ENCODE data around the gene CNTN1. TPM values are rescaled to one million over a fixed set of nuclear protein-coding genes. Genes with fewer than 3 reads are reported as not detected.

The CNTN1 gene
- total RNA-seq, 2 donors from 2014 or later = not detected

DNA sequence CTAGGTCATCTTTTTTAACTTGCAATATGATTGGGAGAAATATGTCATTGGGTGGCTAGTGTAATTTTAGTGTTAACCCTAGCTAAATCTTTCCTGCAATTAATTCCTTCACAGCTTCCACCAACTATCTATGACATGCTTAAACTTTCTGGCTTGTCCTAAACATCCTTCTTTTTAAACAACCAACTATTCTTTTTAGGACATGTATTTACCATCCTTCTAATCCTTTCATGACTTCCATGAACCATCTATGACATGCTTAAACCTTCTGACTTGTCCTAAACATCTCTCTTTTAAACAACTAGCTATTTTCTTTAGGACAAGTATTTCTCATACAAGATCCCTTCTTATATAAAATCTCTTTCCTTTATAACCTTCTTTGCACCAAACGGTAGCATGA is 316.2 kb downstream of the CNTN1 start:
- H3K27ac Mint-ChIP-seq = no peak overlapping the region
- H3K36me3 Mint-ChIP-seq = peaks cover 27 to 47% of the 10 kb centered on the region in 2 donors
- H3K9me3 Mint-ChIP-seq = peaks cover 60 to 63% of the 10 kb centered on the region in 2 donors
- ATAC-seq (no peak), DNase-seq (ENCODE audit: low spot score in 2 of 2) (no peak)

DNA sequence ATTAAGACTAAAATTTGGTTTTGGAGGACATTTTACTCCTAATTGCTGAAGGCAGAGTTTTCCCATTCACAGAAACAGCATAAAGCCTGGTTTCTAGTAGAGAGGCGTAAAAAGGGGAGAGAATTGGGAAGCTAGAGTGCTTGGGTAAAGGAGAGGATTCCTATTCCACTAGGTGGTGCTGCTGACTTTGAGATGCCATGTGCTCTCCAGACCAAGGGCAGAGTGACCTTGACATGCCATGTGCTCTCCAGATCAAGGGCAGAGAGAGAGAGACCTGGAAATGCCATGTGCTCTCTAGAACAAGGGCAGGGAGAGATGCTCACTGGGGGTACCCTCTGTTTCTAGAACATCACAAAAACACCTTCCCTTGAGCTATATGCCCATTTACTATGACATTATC is 319.7 kb downstream of the CNTN1 start:
- H3K27ac Mint-ChIP-seq = no peak overlapping the region
- no peak for ATAC-seq

DNA sequence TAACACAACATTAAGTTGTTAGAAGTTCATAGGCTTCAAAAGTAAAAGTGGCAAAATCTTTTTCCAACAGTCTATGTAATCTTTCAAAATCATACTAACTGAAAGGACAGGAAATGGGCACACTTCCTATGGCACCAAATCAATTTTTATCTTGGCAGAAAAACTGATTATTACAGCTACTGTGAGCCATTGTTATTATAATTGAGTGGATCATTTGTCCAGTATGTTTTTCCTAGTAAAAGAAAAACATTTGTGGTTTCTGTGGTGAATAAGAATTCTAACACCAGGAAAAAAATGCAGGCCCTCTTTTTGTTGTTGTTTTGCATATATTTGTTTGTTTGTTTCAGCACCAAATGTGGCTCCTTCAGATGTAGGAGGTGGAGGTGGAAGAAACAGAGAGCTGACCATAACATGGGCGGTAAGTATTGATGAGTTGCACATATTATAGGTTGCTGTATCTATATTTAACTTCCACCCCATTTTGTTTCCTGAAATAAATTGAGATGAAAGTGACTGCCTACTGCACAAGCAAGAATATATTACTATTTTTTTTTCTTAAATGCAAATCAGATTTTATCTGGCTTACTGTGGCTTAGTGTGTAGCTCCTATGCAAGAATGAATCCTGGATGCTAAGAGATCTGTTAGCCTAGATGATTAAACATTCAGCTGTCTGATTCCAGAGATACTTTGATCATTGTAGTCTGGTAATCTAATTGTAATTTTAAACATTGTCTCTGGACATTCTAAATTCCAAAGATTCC is 321.8 kb downstream of the CNTN1 start:
- Mint-ChIP-seq H3K36me3 (peaks cover 0 to 16% of the 10 kb centered on the region in 2 donors), H3K9me3 (peaks cover 16 to 17% of the 10 kb centered on the region in 2 donors), H3K27ac (no peak overlapping the region)
- DNase-seq (ENCODE audit: low spot score in 2 of 2) = no peak
- ATAC-seq = no peak

More for the DNA sequence above, 319.7 kb downstream of the CNTN1 start:
- Mint-ChIP-seq H3K9me3 (peaks cover 27 to 31% of the 10 kb centered on the region in 2 donors), H3K36me3 (peaks cover 4 to 20% of the 10 kb centered on the region in 2 donors)
- no peak for DNase-seq (ENCODE audit: low spot score in 2 of 2)

DNA sequence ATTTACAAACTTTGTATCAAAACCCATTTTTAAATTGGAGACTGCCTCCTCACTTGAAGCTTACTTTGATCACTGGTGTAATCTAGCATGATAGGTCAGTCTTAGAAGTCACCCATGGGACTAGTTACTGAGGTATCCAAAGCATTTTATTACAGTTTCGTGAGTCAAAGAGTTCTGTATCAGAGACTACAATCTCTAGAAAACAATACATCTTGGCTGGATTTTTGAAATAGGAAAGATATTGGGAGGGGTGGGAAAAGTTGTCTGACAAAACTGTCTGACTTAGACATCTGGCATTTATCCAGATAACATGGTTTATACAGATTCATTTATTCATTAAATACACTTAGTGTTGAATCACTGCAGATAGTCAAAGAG is 322.4 kb downstream of the CNTN1 start:
- DNase-seq (ENCODE audit: low spot score in 2 of 2) (no peak), ATAC-seq (no peak)
- H3K27ac Mint-ChIP-seq = no peak overlapping the region
- H3K36me3 Mint-ChIP-seq = peaks cover 0 to 15% of the 10 kb centered on the region in 2 donors
- peaks cover 16 to 17% of the 10 kb centered on the region in 2 donors for H3K9me3 Mint-ChIP-seq

DNA sequence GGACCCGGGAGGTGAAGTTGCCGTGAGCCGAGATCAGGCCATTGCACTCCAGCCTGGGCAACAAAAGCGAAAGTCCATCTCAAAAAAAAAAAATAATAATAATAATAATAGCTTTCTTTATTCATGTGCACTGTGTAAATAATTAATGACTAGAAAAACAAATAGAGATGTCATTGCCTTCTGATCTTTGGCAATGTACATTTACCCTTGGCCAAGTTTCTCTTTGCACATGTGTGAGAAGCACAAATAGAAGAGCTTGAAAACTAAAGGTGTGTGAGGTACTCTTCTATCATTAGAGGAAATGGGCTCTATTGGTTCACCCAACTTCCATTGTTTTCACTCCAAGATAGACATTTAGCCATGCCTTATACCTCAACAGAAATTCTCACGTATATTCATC is 325.8 kb downstream of the CNTN1 start:
- ATAC-seq (no peak), DNase-seq (ENCODE audit: low spot score in 2 of 2) (no peak)
- Mint-ChIP-seq H3K27ac (no peak overlapping the region), H3K9me3 (no peaks in the 10 kb centered on the region), H3K36me3 (no peaks in the 10 kb centered on the region)

DNA sequence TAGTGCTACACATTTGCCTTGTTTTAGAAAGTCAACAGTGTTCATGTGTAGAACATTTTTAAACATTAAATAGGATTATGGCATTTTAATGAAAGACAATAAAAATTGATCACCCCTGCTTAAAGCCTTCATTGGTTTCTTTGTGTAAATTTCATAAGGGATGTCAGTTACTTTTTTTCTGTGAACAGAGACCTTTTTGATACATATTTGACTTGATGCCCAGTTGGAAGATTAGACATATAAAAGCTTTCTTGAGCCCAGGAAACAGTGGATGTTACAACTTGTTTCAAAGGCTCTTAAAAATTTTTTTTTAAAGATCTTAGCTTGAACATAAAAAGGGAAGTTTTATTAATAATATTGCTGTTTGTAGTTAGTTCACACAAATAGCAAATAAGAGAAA is 327.2 kb downstream of the CNTN1 start:
- no peak for DNase-seq (ENCODE audit: low spot score in 2 of 2)
- Mint-ChIP-seq H3K36me3 (no peaks in the 10 kb centered on the region), H3K9me3 (no peaks in the 10 kb centered on the region), H3K27ac (no peak overlapping the region)
- ATAC-seq = no peak

DNA sequence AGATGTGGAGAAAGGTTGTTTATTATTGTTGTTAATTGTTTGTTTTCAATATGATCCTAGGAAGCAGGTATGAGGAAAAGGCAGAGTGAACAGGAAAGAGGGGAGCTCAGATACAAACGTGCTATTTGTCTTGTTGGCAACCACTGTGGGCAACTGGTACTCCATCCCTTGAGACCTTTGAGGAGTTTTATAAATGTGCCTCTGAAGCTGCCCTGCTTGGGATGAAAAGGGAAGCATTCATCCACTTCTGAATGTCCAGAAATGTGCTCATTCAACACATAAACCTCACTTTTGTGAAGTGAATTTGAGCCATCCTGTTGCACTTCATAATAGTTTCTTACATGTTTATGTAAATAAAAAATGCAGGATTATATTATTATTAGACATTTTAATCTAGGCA is 331.6 kb downstream of the CNTN1 start:
- Mint-ChIP-seq H3K27ac (no peak overlapping the region), H3K36me3 (no peaks in the 10 kb centered on the region), H3K9me3 (no peaks in the 10 kb centered on the region)
- ATAC-seq = no peak
- DNase-seq (ENCODE audit: low spot score in 2 of 2) = no peak

DNA sequence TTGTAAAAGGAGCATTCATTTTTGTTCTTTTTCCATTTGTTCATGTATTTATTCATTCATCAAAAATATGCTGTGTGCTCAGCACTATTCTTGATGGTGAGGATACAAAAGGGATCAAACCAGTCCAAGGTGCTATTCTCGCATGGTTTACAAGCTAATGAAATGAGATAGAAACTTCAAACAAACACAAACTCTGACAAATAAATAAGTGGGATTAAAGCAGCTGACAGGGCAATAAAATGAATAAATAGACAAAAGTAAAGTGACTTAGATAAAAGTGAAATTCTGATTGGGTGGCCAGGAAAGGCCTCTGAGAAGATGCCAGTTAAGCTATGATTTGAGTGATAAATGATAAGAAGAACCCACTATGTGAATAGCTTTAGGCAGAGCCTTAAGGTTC is 333.9 kb downstream of the CNTN1 start:
- H3K9me3 Mint-ChIP-seq = no peaks in the 10 kb centered on the region
- H3K36me3 Mint-ChIP-seq = no peaks in the 10 kb centered on the region
- DNase-seq (ENCODE audit: low spot score in 2 of 2) (no peak), ATAC-seq (no peak)
- H3K27ac Mint-ChIP-seq = no peak overlapping the region

DNA sequence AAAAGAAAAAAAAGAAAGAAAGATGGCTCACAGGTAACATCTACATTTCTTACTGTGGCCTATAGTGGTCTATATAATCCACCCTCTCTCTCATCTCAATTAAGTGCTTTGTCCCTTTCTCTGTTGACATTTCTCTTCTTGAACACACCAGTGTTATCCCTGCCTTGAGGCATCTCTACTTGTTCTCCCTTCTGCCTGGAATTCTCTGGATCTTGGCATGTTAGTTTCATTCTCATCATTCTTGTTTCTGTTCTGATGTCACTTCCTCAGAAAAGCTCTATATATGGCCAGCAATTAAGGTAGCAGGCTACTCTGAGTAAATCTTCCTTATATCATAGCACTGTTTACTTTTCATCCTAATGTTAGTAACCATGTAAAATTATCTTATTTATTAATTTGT is 340.1 kb downstream of the CNTN1 start:
- Mint-ChIP-seq H3K9me3 (peaks cover 0 to 5% of the 10 kb centered on the region in 2 donors), H3K27ac (no peak overlapping the region), H3K36me3 (no peaks in the 10 kb centered on the region)
- ATAC-seq (no peak), DNase-seq (ENCODE audit: low spot score in 2 of 2) (no peak)

DNA sequence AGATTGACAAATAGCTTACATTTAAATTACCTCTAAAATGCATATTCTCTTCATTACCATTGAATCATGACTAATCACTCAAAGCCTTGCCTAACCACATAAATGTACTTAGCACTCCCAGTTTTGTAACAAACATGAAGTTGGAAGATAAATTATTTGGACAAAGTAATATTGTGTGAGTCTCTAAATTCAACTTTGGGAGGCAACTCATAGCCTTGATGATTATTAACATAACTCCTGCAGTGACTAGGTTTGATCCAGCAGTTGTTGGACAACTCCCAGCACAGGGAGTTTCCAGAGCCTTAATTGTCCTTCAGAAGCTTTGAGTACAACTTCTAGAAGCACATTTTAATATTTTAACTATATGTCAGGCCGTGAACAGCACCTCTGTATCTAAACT is 342.4 kb downstream of the CNTN1 start:
- no peak for DNase-seq (ENCODE audit: low spot score in 2 of 2)
- ATAC-seq = no peak
- Mint-ChIP-seq H3K27ac (no peak overlapping the region), H3K36me3 (no peaks in the 10 kb centered on the region), H3K9me3 (peaks cover 0 to 10% of the 10 kb centered on the region in 2 donors)

DNA sequence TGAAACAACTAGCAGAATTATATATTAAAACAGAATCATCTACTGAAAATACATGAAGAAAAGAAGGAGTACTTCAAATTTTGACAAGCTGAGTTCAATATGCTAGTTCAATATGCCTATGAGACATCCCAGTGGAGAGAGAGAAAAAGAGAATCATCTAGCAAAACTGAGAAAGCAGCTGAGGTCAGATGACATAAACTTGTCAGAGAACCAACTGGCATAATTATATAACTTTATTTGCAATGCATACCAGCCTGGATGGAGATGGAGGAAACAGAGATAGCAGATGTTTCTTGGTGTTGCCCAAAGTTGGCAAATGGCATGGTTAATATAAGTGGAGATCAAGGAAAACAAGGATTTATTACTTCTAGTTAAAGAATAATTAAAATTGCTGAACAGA is 347.2 kb downstream of the CNTN1 start:
- Mint-ChIP-seq H3K27ac (no peak overlapping the region), H3K36me3 (no peaks in the 10 kb centered on the region), H3K9me3 (peaks cover 4 to 5% of the 10 kb centered on the region in 2 donors)
- ATAC-seq (no peak), DNase-seq (ENCODE audit: low spot score in 2 of 2) (no peak)

DNA sequence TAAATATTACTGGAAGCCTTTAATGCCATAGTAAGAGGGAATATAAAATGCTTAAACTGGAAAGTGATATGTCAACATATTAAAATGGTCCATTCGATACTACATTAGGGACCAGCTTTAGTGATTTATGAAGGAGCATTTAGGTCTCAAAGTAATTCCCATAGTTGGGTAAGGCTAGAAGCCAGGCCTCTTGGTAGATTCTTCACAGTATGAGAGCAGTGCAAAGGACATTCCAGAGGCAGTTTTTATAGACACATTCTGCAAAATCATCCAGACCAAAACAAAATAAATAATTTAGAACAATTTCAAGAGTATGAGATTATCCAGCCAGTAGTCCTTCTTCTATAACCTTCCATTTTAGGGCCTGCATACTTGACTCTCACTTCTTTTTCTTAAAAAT is 353.3 kb downstream of the CNTN1 start:
- Mint-ChIP-seq H3K9me3 (no peaks in the 10 kb centered on the region), H3K36me3 (no peaks in the 10 kb centered on the region), H3K27ac (no peak overlapping the region)
- ATAC-seq = no peak
- DNase-seq (ENCODE audit: low spot score in 2 of 2) = no peak

DNA sequence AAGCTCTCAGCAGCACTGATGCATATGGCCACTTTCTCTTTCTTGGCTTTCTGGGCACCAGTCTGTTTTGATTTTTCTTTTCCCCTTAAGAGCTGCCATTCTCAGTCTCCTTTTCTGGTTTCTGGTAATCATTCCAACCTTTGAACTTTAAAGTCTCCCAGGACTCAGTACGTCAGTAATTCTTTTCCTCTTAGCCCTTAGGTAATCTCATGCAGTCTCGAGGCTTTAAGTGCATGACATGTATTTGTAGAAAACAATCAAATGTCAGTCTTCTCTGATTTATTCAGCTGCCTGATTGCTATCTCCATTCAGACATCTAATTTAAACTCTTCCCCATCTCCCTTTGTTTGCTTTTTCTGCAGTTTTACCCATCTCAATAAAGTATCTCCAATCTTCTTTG is 356.8 kb downstream of the CNTN1 start:
- DNase-seq (ENCODE audit: low spot score in 2 of 2) (no peak), ATAC-seq (no peak)
- H3K27ac Mint-ChIP-seq = no peak overlapping the region
- no peaks in the 10 kb centered on the region for H3K9me3 Mint-ChIP-seq
- H3K36me3 Mint-ChIP-seq = no peaks in the 10 kb centered on the region

DNA sequence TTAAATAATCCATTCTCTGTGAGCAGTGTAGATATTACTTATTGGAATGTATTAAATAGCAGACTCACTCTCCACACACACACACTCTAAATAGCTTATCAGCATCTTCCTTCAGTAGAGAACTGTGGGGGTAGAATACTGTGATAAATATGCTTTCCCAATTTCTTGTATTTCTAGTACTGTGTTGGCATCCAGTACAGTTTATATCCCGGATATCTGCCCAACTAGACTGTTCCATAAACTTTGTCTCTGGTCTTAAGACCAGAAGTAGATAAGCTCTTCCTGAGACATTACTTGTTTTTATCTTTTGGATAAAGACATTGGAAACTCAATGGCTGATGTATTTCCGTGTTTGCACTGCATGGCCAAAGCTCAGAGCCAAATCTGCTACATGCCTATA is 359.7 kb downstream of the CNTN1 start:
- Mint-ChIP-seq H3K27ac (no peak overlapping the region), H3K9me3 (no peaks in the 10 kb centered on the region), H3K36me3 (no peaks in the 10 kb centered on the region)
- no peak for DNase-seq (ENCODE audit: low spot score in 2 of 2)
- no peak for ATAC-seq

DNA sequence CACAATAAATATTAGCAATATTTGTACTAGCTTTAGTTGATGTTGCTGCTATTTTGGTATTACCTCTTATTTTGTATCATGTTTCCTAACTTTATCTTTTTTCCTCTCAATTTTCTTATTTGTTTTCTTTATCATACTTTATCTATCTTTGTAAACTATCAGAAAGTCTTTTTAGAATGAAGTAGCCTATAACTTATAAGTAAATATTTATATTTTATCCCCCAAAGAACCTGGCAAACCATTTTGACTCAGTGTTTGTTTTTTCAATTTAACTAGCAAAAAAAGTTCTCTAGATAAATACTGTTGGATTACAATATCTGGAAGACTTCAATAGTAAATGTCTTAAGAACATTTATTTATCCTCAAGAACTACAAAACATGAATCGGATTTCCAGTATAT is 360.2 kb downstream of the CNTN1 start:
- H3K27ac Mint-ChIP-seq = no peak overlapping the region
- H3K36me3 Mint-ChIP-seq = no peaks in the 10 kb centered on the region
- ATAC-seq (no peak), DNase-seq (ENCODE audit: low spot score in 2 of 2) (no peak)
- H3K9me3 Mint-ChIP-seq = no peaks in the 10 kb centered on the region

DNA sequence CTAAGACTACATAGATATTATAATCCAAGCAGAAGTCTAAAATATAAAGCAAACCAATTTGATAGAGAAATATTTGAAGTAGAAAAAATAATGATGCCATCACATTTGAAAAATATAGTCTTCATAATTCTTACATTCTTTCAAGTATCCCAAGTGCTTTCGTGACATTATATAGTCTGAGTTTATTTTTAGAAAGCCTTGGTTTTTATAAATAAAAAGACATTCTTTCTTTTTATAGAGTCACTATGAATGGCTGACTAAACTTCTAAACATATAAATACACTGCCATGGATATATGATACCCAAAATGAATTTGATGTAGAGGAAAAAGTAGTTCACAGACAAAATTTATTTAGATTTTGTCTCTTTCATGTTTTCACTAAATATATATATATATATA is 360.8 kb downstream of the CNTN1 start:
- Mint-ChIP-seq H3K27ac (no peak overlapping the region), H3K9me3 (no peaks in the 10 kb centered on the region), H3K36me3 (no peaks in the 10 kb centered on the region)
- DNase-seq (ENCODE audit: low spot score in 2 of 2) = no peak
- no peak for ATAC-seq

DNA sequence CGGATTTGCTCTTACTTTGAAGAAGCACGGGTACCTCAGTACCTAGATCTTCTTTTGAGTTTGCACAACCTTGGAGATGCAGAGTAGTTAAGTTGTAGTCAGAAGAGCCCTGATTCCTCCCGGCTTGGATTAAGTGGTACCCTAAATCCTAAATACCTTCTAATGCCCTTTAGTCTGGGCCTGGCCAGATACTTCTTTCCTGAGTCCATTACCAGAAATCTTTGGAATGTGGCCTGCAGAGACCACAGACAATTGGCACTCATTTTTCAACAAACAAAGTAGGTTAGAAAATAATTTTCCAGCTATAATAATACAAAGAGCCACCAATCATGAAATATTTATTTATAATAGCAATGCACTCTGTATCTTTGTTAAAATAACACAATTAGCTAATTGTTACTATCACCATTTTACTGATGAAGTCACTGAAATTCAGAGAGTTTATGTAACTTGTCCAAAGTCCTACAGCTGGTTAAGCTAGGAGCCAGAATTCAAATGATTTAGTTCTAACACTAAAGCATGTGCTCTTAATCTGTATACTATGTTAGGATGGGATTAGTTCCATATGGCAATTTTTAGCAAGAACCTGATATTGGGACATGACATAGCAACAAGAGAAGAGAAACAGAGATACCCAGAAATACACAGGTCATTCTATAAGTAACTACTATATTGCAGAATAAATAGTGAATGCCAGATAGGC is 363.8 kb downstream of the CNTN1 start:
- no peak for DNase-seq (ENCODE audit: low spot score in 2 of 2)
- ATAC-seq = peak in 1 of 2 donors; percentile 38
- H3K36me3 Mint-ChIP-seq = no peaks in the 10 kb centered on the region

DNA sequence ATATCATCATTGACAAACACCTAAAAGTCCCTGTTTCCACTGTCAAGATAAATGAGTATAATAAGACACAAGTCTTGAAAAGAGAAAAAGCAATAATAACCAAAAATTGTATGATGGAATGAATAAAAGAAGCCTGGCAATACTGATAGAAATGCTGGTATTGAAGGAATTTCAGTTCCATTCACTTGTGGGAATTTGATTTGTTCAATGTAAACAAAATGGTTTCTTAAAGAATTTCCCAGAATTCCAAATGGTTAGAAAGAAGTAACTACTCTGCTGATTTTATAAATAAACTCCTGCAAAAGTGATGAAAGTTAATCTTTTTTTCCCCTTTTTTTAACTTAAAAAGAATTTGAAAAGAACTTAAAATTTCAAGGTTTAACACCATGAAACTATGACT is 366.0 kb downstream of the CNTN1 start:
- Mint-ChIP-seq H3K36me3 (no peaks in the 10 kb centered on the region), H3K9me3 (no peaks in the 10 kb centered on the region), H3K27ac (no peak overlapping the region)
- ATAC-seq = no peak
- no peak for DNase-seq (ENCODE audit: low spot score in 2 of 2)

More for the DNA sequence above, 363.8 kb downstream of the CNTN1 start:
- no peak overlapping the region for H3K27ac Mint-ChIP-seq
- H3K9me3 Mint-ChIP-seq = no peaks in the 10 kb centered on the region

All from activated naive CD4-positive, alpha-beta T cell treated with anti-CD3 and anti-CD28 coated beads, Interleukin-2, amount 50 U/mL, for 72 hours (primary cell).